H9 (cell line): ENCODE data around the gene CDH18. TPM values are rescaled to one million over a fixed set of nuclear protein-coding genes. Genes with fewer than 3 reads are reported as not detected.

Experiments
- DNase-seq: peaks from one replicate; pipeline ENCODE4 v3.0.0-alpha.2; 2017
- H2AFZ ChIP-seq: one replicate; pipeline ENCODE4 v1.6.1; 2013; ENCODE audit warnings: mild to moderate bottlenecking, low read length, control low read depth, moderate library complexity
- H2AK5ac ChIP-seq: 2 replicates; pipeline ENCODE4 v1.6.1; 2013; ENCODE audit warnings: low read length, control low read depth, mixed read lengths; ENCODE audit not compliant: insufficient read length
- H2BK120ac ChIP-seq: one replicate; pipeline ENCODE4 v1.6.1; 2013; ENCODE audit warnings: low read depth, mild to moderate bottlenecking, low read length, control low read depth, inconsistent platforms; ENCODE audit not compliant: poor library complexity, severe bottlenecking
- H2BK12ac ChIP-seq: 2 replicates; pipeline ENCODE4 v1.6.1; 2013; ENCODE audit warnings: low read length, control low read depth, mixed read lengths, low read depth; ENCODE audit not compliant: insufficient read length
- H2BK15ac ChIP-seq: 2 replicates; pipeline ENCODE4 v1.6.1; 2013; ENCODE audit warnings: low read depth, low read length, control low read depth
- H2BK20ac ChIP-seq: one replicate; pipeline ENCODE4 v1.6.1; 2013; ENCODE audit warnings: low read depth, mild to moderate bottlenecking, low read length, control low read depth, inconsistent platforms; ENCODE audit not compliant: poor library complexity, severe bottlenecking
- H2BK5ac ChIP-seq: 2 replicates; pipeline ENCODE4 v1.6.1; 2013; ENCODE audit warnings: low read length, control low read depth, mixed read lengths; ENCODE audit not compliant: insufficient read length
- H3K14ac ChIP-seq: 2 replicates; pipeline ENCODE4 v1.6.1; 2013; ENCODE audit warnings: low read length, control low read depth; ENCODE audit not compliant: insufficient read depth
- H3K18ac ChIP-seq: 2 replicates; pipeline ENCODE4 v1.6.1; 2013; ENCODE audit warnings: low read depth, mild to moderate bottlenecking, mixed read lengths, low read length, control low read depth; ENCODE audit not compliant: insufficient read length
- H3K23ac ChIP-seq: 2 replicates; pipeline ENCODE4 v1.6.1; 2013; ENCODE audit warnings: low read length, control low read depth, mixed read lengths, low read depth; ENCODE audit not compliant: insufficient read length
- H3K23me2 ChIP-seq: 2 replicates; pipeline ENCODE4 v1.6.1; 2013; ENCODE audit warnings: low read depth, mild to moderate bottlenecking, mixed read lengths, low read length, control low read depth; ENCODE audit not compliant: insufficient read length, poor library complexity, severe bottlenecking
- H3K27ac ChIP-seq: 2 replicates; pipeline ENCODE4 v1.5.1; 2013; ENCODE audit warnings: low read length, control low read depth, mixed read lengths, low read depth; ENCODE audit not compliant: insufficient read length
- H3K27me3 ChIP-seq: 2 replicates; pipeline ENCODE4 v1.6.1; 2013; ENCODE audit warnings: low read length, control low read depth, inconsistent platforms; ENCODE audit not compliant: insufficient read depth
- H3K4ac ChIP-seq: 2 replicates; pipeline ENCODE4 v1.6.1; 2013; ENCODE audit warnings: low read depth, mild to moderate bottlenecking, control low read depth, inconsistent platforms, low read length, moderate library complexity
- H3K4me1 ChIP-seq: 2 replicates; pipeline ENCODE4 v1.6.1; 2013; ENCODE audit warnings: low read length, control low read depth, inconsistent platforms; ENCODE audit not compliant: insufficient read depth
- H3K4me2 ChIP-seq: 2 replicates; pipeline ENCODE4 v1.6.1; 2013; ENCODE audit warnings: low read length, control low read depth, mixed read lengths; ENCODE audit not compliant: insufficient read length, insufficient read depth
- H3K56ac ChIP-seq: 2 replicates; pipeline ENCODE4 v1.6.1; 2013; ENCODE audit warnings: low read depth, mild to moderate bottlenecking, mixed read lengths, low read length, control low read depth; ENCODE audit not compliant: insufficient read length
- H3K79me1 ChIP-seq: 2 replicates; pipeline ENCODE4 v1.6.1; 2013; ENCODE audit warnings: low read depth, mild to moderate bottlenecking, moderate library complexity, low read length, control low read depth, inconsistent platforms; ENCODE audit not compliant: insufficient read depth, poor library complexity, severe bottlenecking
- H3K79me2 ChIP-seq: 2 replicates; pipeline ENCODE4 v1.6.1; 2013; ENCODE audit warnings: low read length, control low read depth, inconsistent platforms; ENCODE audit not compliant: insufficient read depth
- H3K9ac ChIP-seq: 2 replicates; pipeline ENCODE4 v1.6.1; 2013; ENCODE audit warnings: low read length, control low read depth, mixed read lengths; ENCODE audit not compliant: insufficient read length; ENCODE audit errors: extremely low read depth
- H3K9me3 ChIP-seq: one replicate; pipeline ENCODE4 v1.6.1; 2013; ENCODE audit warnings: low read depth, low read length, inconsistent platforms; ENCODE audit not compliant: control insufficient read depth
- H3T11ph ChIP-seq: one replicate; pipeline ENCODE4 v1.6.1; 2013; ENCODE audit warnings: mild to moderate bottlenecking, low read length, control low read depth, inconsistent platforms
- H4K20me1 ChIP-seq: one replicate; pipeline ENCODE4 v1.6.1; 2013; ENCODE audit not compliant: control insufficient read depth, insufficient read length, insufficient read depth
- H4K5ac ChIP-seq: 2 replicates; pipeline ENCODE4 v1.6.1; 2013; ENCODE audit warnings: low read depth, mild to moderate bottlenecking, mixed read lengths, low read length, control low read depth; ENCODE audit not compliant: insufficient read length
- H4K8ac ChIP-seq: replicated peaks from 2 replicates; pipeline ENCODE4 v1.6.1; 2013; ENCODE audit warnings: low read length, control low read depth, mixed read lengths, low read depth; ENCODE audit not compliant: insufficient read length
- H4K91ac ChIP-seq: 2 replicates; pipeline ENCODE4 v1.6.1; 2013; ENCODE audit warnings: low read depth, mild to moderate bottlenecking, moderate library complexity, mixed read lengths, low read length, control low read depth; ENCODE audit not compliant: insufficient read length
- H3K27ac Mint-ChIP-seq, 3 experiments: 2 replicates in 2 of 3; 3 replicates in 1 of 3; pipeline ENCODE4 v1.8.0; 2020 to 2021; ENCODE audit warnings: mixed read lengths in 3 of 3, mild to moderate bottlenecking in 1 of 3, moderate library complexity in 1 of 3
- H3K27me3 Mint-ChIP-seq: 2 replicates; pipeline ENCODE4 v1.8.0; 2021; ENCODE audit warnings: low read depth, mild to moderate bottlenecking, moderate library complexity, mixed read lengths
- H3K36me3 Mint-ChIP-seq, 3 experiments: 2 replicates in 2 of 3; 3 replicates in 1 of 3; pipeline ENCODE4 v1.8.0; 2020 to 2021; ENCODE audit warnings: low read depth in 3 of 3, mixed read lengths in 3 of 3; ENCODE audit not compliant: insufficient read depth in 1 of 3
- H3K4me1 Mint-ChIP-seq, 2 experiments: 2 replicates each; pipeline ENCODE4 v1.8.0; 2020; ENCODE audit warnings: mixed read lengths in 2 of 2
- H3K4me3 Mint-ChIP-seq, 2 experiments: 2 replicates in 1 of 2; 3 replicates in 1 of 2; pipeline ENCODE4 v1.8.0; 2020 to 2021; ENCODE audit warnings: mild to moderate bottlenecking in 2 of 2, mixed read lengths in 2 of 2, moderate library complexity in 1 of 2
- H3K9me3 Mint-ChIP-seq, 2 experiments: 2 replicates in 1 of 2; 3 replicates in 1 of 2; pipeline ENCODE4 v1.8.0; 2020; ENCODE audit warnings: mild to moderate bottlenecking in 2 of 2, mixed read lengths in 2 of 2, moderate library complexity in 1 of 2
- CTCF ChIP-seq: fragments of 200-600 bp; sonication (generic); conservative IDR thresholded peaks from 3 replicates; pipeline ENCODE4 v1.8.0; 2021; ENCODE audit warnings: antibody characterized with exemption, mild to moderate bottlenecking
- WGBS: extraction: QIAGEN DNeasy Blood & Tissue Kit; methylation state at CpG from one replicate; pipeline ENCODE4 v1.1.7; 2013; ENCODE audit warnings: missing lambda C conversion rate, low lambda C conversion rate, mixed read lengths; ENCODE audit not compliant: insufficient read length; ENCODE audit errors: extremely low coverage; 5-methylcytosine and 5-hydroxymethylcytosine counted together
- total RNA-seq: library from RNA; stranded (reverse); gene quantifications from 2 replicates; pipeline ENCODE4 v1.2.1, GENCODE V29; 2021

Gene CDH18
- total RNA-seq, 1 experiment from 2014 or later: not detected

DNA sequence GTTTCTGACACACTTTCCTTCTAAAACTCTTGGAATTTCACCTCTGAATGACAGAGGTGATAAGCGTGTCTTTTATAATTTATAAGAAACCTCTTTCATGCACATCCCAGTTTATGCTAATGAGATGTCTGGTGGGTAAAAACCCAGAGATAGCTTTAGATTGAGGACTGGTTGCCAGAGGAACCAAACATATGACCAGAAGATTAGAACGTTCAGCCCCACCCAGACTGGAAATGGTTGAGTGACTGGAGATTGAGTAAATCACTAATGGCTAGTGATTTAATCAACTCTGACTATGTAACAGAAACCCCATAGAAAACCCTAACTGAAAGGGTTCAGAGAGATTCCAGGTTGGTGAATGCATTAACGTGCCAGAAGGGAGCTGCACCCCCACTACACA, 69.2 kb downstream of the CDH18 start:
- H2AK5ac ChIP-seq: no peak overlapping the region
- no peak overlapping the region for H3K27ac ChIP-seq
- H3K4ac ChIP-seq: no peak overlapping the region
- no peak overlapping the region for H3K4me2 ChIP-seq
- no peak overlapping the region for H2BK5ac ChIP-seq
- H3K56ac ChIP-seq: no peak overlapping the region
- no peak overlapping the region for H2AFZ ChIP-seq
- H2BK15ac ChIP-seq: no peak overlapping the region
- no peak overlapping the region for H2BK20ac ChIP-seq
- H4K91ac ChIP-seq: no peak overlapping the region
- H3K14ac ChIP-seq: no peak overlapping the region
- no CpG with 5 or more reads among the region's 3 CpGs for WGBS
- no peaks in the 10 kb centered on the region; the same call in 1 of the 2 replicates for H3K27me3 ChIP-seq
- H3K79me1 ChIP-seq: no peaks in the 10 kb centered on the region
- H4K5ac ChIP-seq: no peak overlapping the region
- no peaks in the 10 kb centered on the region for H3K9me3 Mint-ChIP-seq
- no peak overlapping the region for H3K18ac ChIP-seq
- no peak overlapping the region for H4K8ac ChIP-seq
- peaks cover 0 to 3% (median 0%) of the 10 kb centered on the region in 3 experiments; a peak in 1 of 7 replicates for H3K36me3 Mint-ChIP-seq
- no peak overlapping the region for H2BK120ac ChIP-seq
- H3K23ac ChIP-seq: no peak overlapping the region
- no peak for DNase-seq
- no peak overlapping the region for H3K27ac Mint-ChIP-seq
- H3K4me1 Mint-ChIP-seq: peaks cover 19 to 21% of the 10 kb centered on the region in 2 experiments
- no peak for TF ChIP-seq CTCF
- no peaks in the 10 kb centered on the region for H3K9me3 ChIP-seq
- no peaks in the 10 kb centered on the region for H4K20me1 ChIP-seq
- H3K79me2 ChIP-seq: no peaks in the 10 kb centered on the region
- no peak overlapping the region for H2BK12ac ChIP-seq
- H3K9ac ChIP-seq: no peak overlapping the region
- no peak overlapping the region for H3T11ph ChIP-seq
- H3K23me2 ChIP-seq: no peaks in the 10 kb centered on the region
- no peaks in the 10 kb centered on the region; the same call in 1 of the 2 replicates for H3K4me1 ChIP-seq
- H3K27me3 Mint-ChIP-seq: no peaks in the 10 kb centered on the region
- H3K4me3 Mint-ChIP-seq: no peak overlapping the region
